AG04449 (cell line): ENCODE results near the gene KCNJ18.
"Not testable (repeated sequence)": the region's sequence is repeated elsewhere in the genome, so short reads cannot be mapped to it uniquely, and the experiment has no call there.

Experiments used
- CTCF ChIA-PET: fragments of 350-600 bp; formaldehyde crosslinking; extraction: SDS; loops from one replicate; lab custom pipeline; 2021; ENCODE audit warnings: antibody characterized with exemption; lab: Yijun Ruan, JAX
- POLR2A ChIA-PET: fragments of 400-600, 350-600 bp; formaldehyde crosslinking; extraction: SDS; loops from one replicate; lab custom pipeline; 2020; ENCODE audit warnings: antibody characterized with exemption, inconsistent platforms; lab: Yijun Ruan, JAX
- DNase-seq: peaks from one replicate; pipeline ENCODE4 v3.0.0-alpha.2; 2010; ENCODE audit warnings: low read depth, low spot score
- H3K4me3 ChIP-seq: 2 replicates; pipeline ENCODE4 v1.5.1; 2011; ENCODE audit warnings: low read depth, mild to moderate bottlenecking, control low read depth, low read length
- CTCF ChIP-seq: IDR thresholded peaks from one replicate; pipeline ENCODE4 v1.5.1; 2011; ENCODE audit warnings: mild to moderate bottlenecking, moderate library complexity, low read length, control low read depth, inconsistent platforms; ENCODE audit not compliant: insufficient read depth; ENCODE audit errors: missing control alignments

Gene KCNJ18

GRCh38 chr17:21709994-21710393 is 17.7 kb downstream of the KCNJ18 start:
- CTCF ChIA-PET, POLR2A ChIA-PET, DNase-seq, H3K4me3 ChIP-seq: not testable (repeated sequence)

DNA sequence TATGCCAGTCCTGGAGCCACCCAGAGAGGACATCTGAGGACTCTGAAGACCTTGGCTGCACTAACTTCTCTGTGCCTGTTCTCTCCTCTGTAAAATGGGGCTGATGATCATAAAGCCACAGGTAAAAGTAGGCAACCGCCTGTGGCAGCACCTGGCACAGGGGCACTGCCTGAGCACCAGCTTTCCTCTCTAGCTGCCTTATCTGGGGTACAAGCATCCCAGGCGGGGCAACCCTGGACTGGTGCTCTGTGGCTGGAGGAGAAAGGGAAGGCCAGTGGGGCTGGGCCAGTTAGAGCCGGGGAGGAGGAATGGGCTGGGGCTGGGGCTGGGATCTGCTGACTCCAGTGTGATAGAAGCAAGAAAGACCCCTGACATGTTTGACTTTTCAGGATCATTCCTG is 18.2 kb downstream of the KCNJ18 start:
- DNase-seq, POLR2A ChIA-PET, H3K4me3 ChIP-seq, CTCF ChIA-PET: not testable (repeated sequence)

DNA sequence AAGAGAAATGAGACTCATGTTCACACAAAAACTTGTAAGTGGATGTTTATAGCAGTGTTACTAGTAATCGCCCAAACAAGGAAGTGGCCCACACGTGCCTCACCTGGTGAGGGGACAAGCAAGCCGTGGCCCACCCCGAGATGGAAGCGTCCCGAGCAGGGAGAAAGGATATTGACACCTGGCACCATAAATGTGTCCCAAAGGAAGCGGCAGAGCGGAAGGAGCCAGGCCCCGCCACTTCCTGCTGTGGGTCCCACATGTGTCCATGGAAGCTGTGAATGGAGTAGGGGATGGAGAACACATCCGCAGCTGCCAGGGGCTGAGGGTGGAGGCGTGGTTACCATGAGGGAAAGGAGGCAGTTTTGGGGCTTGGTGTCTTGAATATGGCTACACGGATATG is 18.9 kb downstream of the KCNJ18 start:
- ChIA-PET CTCF (no interaction called here), POLR2A (no interaction called here)
- no peak for DNase-seq
- H3K4me3 ChIP-seq = no peak overlapping the region
- TF ChIP-seq CTCF = no peak

DNA sequence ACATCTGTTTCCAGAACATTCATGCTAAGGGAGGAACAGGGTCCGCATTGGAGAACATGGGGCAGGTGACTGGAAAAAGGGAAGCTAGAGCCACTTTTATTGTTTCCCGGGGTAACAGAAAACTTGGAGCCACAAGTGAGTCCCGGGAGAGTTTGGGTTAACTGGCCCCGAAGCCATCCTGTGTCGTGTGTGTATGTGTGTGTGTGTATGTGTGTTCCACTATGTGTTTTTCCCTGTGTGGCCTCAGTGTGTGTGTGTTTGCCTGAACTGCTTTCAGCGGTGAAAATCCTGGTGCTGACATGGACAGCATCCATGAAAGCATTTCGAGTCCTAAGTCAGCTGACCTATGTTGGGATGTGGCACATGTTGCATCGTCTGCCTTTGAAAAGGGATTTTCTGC is 20.7 kb downstream of the KCNJ18 start:
- POLR2A ChIA-PET, H3K4me3 ChIP-seq, CTCF ChIA-PET, DNase-seq: not testable (repeated sequence)

GRCh38 chr17:21713631-21714030 is 21.3 kb downstream of the KCNJ18 start:
- POLR2A ChIA-PET, DNase-seq, CTCF ChIA-PET, H3K4me3 ChIP-seq: not testable (repeated sequence)

- POLR2A ChIA-PET, H3K4me3 ChIP-seq, DNase-seq, CTCF ChIA-PET: not testable (repeated sequence)
Observed at GRCh38 chr17:21714676-21715075, 22.4 kb downstream of the KCNJ18 start.

DNA sequence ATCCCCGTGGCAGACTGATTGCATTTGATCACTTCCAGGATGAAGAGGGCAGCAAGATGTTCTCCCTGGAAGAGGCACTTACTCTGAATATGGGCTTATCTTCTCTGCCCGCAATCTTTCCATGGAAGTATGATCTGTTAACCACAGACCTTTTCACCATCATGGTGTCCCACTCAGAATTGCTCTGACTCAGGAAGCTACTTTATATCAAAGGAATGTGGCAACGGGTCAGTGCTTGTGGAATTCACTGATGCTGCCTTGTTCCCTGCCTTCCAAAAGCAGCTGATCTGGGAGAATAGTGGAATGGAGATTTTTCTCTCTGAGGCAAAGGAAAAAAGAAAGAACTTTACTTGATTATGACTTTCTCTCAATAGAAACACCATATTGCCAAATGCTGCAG is 23.6 kb downstream of the KCNJ18 start:
- DNase-seq, POLR2A ChIA-PET, H3K4me3 ChIP-seq, CTCF ChIA-PET: not testable (repeated sequence)

DNA sequence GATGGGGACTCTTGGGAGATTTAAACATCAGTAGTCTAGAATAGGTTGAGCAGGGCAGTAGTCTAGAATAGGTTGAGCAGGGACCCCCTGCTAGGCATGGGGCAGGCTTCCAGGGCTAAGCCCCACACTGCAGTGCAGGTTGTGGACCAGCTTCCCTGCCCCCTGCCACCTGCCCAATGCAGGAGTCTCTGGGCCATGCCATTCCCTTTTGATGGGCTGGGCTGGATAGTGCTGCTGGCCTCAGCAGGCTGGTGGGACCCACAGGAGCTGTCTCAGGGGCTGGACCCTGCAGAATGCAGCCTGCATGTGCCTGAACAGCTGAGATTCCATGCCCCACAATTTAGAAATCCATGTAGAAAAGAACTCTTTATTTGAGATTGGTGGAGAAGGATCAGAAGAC is 26.6 kb downstream of the KCNJ18 start:
- CTCF ChIA-PET, DNase-seq, POLR2A ChIA-PET, H3K4me3 ChIP-seq: not testable (repeated sequence)

- H3K4me3 ChIP-seq, POLR2A ChIA-PET, CTCF ChIA-PET, DNase-seq: not testable (repeated sequence)
Observed at GRCh38 chr17:21719511-21720226, 27.3 kb downstream of the KCNJ18 start.

- DNase-seq, POLR2A ChIA-PET, H3K4me3 ChIP-seq, CTCF ChIA-PET: not testable (repeated sequence)
Observed at GRCh38 chr17:21720566-21720965, 28.2 kb downstream of the KCNJ18 start.

- DNase-seq, H3K4me3 ChIP-seq, CTCF ChIA-PET, POLR2A ChIA-PET: not testable (repeated sequence)
Observed at GRCh38 chr17:21722268-21722667, 29.9 kb downstream of the KCNJ18 start.

GRCh38 chr17:21724216-21725006 is 32.1 kb downstream of the KCNJ18 start:
- DNase-seq, CTCF ChIA-PET, POLR2A ChIA-PET, H3K4me3 ChIP-seq: not testable (repeated sequence)

DNA sequence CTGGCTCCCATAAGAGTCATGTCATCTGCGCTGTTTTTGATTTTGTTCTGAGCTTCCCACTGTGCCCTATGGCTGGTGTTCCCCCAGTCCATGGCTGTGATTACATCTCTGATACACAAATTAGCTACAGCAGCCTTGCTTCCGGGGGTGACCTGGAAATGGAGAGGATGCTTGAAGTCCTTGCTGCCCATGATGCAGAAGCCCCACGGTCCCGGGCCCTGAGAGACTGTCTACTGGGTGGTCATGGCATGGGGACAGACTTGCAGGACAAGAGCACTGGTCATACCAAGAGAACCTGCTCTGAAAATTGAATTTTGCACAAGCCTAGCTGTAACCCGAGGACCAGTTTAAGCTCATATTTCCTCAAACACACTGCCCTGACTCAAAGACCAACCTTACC is 38.8 kb downstream of the KCNJ18 start:
- H3K4me3 ChIP-seq, CTCF ChIA-PET, POLR2A ChIA-PET, DNase-seq: not testable (repeated sequence)

DNA sequence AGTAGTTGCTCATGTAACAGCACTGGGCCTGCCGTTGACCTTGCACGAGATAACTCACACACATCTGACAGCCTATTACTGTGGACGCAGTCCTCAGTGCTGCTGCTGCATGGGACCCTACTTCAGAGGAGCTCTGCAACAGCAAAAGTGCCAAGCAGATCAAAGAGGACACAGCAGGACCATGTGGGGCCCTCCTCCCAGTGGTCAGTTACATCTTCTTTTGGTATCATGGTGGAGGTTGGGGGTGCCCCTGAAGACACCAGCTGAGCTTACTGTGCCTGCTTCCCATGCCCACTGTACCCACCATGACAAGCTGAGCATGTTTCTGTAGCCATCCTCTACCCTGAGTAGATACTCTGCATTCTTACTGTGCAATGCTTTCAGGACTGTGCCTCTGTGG is 41.6 kb downstream of the KCNJ18 start:
- DNase-seq, CTCF ChIA-PET, H3K4me3 ChIP-seq, POLR2A ChIA-PET: not testable (repeated sequence)

- DNase-seq, POLR2A ChIA-PET, CTCF ChIA-PET, H3K4me3 ChIP-seq: not testable (repeated sequence)
Observed at GRCh38 chr17:21735814-21736213, 43.5 kb downstream of the KCNJ18 start.
